Transverse colon (tissue), 3 donors: ENCODE measurements around the gene ATP13A2.

Experiments used
- CTCF ChIP-seq, 5 experiments: fragments of 200-600 bp in 3 of 5; fragments of 450-650 bp in 2 of 5; sonication (generic) in 3 of 5; IDR thresholded peaks; 1 replicate in 2 of 5; 2 replicates in 3 of 5; pipeline ENCODE4 v1.5.1; 2016 to 2017; ENCODE audit warnings: antibody characterized with exemption in 5 of 5, inconsistent platforms in 3 of 5, mild to moderate bottlenecking in 2 of 5, moderate library complexity in 1 of 5
- EP300 ChIP-seq: sonication (generic); formaldehyde crosslinking; IDR thresholded peaks from one replicate; pipeline ENCODE4 v1.6.1; 2017; ENCODE audit warnings: antibody characterized with exemption, low read depth
- POLR2A ChIP-seq: fragments of 450-650 bp; IDR thresholded peaks from one replicate; pipeline ENCODE4 v1.6.1; 2016; ENCODE audit warnings: antibody characterized with exemption, mild to moderate bottlenecking, moderate library complexity

DNA sequence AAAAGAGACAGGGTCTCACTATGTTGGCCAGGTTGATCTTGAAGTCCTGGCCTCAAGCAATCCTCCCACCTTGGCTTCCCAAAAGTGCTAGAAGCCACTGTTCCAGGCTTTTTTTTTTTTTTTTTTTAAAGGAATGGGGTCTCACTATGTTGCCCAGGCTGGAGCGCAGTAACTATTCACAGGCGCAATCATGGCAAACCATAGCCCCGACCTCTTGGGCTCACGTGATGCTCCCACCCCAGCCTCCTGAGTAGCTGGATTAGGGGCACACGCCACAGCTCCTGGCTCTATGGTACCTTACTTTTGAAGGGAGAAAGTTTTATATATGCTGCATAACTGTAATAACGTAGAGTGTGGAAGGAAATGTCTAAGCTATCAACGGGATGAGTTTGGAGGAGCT, 5.7 kb upstream of the ATP13A2 start:
- TF ChIP-seq CTCF (IDR thresholded peaks at IDR 0.05): no peak
- no peak for TF ChIP-seq EP300
- no peak for TF ChIP-seq POLR2A
